Kasumi-1 (cell line): ENCODE measurements around the gene CHMP6.

Experiments
- DNase-seq, 2 experiments: peaks; one replicate each; lab custom pipeline; 2025; lab: John Stamatoyannopoulos, UW

CHMP6 gene

DNA sequence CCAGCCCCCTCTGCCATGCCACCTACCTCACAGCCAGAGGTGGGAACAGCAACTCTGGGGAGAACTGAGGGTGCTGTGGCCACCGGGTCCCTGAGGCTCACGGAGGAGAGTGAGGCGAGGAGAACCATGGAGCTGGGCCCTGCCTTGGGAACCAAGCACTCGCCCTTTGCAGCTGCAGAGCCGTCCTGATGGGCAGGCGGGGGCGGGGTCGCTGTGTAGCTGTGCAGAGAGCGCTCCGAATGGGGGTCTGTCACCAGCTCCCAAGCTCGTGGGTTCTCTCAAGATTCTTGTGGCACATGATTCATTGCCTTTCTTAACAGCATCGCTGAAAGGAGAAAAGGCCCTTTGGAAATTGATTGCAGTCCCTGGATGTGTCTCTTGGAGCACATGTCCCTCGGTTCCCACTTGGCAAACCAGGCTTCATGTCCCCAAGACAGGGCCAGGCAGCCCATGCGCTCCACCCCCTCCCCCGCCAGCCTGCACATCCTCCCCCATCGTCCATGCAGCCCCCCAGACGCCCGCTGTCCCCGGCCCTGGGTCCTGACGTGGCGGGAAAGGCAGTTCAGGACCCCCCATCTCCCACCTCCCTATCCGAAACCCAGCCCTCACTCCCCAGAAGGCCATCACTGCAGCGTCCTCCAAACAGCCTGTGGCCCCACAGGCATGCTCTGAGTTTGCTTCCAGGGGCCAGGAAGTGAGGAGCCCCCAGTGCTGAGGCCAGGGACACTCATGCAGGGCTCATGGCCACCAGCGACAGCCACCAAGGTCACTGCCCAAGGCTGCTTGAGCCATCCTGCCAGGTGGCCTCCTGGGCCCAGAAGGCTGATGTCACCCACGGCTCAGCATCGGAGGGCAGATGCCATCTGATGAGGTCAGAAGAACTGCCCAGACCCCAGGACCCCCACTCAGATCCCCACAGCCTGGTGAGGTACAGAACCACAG lies 20.6 kb upstream of the CHMP6 start:
- no peak for DNase-seq

DNA sequence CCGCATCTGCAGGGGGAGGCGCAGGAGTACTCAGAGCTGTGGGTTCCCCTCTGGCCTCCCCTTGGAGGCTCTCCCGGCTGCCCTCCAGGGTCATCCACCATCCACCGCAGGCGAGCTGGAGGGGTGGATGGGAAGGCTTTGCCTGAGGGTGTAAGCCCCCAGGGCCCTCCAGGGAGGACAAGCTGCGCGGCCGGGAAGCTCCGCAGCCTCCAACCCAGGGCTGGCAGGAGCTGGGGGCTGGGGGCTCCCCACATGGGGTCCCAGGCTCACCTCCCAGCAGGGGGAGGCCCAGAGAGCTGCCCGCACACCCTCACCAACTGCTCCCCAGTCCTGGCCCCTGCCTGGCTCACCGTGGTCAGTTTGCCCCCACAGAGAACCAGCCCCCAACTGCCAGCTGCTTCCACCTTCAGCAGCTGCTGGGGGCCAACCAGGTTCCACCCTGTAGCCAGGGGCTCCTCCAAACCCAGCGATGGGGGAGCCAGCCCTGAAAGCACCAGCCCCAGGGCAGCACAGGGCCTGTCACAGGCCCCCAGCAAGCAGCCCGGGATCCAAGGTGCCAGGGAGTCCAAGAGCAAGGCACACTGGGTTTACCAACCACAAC lies 19.8 kb upstream of the CHMP6 start:
- no peak for DNase-seq

DNA sequence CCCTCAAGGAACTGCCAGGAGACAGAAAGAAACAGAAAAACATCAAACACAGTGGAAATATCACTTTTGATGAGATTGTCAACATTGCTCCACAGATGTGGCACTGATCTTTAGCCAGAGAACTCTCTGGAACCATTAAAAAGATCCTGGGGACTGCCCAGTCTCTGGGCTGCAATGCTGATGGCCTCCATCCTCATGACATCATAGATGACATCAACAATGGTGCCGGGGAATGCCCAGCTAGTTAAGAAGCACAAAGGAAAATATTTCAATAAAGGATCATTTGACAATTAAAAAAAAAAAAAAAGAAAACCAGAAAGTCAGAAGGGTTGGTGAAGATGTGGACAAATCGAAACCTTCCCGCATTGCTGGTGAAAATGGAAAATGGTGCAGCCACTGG lies 14.9 kb upstream of the CHMP6 start:
- no peak for DNase-seq

GRCh38 chr17:80977172-80977571 lies 14.5 kb upstream of the CHMP6 start:
- no peak for DNase-seq

- no peak for DNase-seq
Measured at GRCh38 chr17:80978499-80979497, 12.8 kb upstream of the CHMP6 start.

DNA sequence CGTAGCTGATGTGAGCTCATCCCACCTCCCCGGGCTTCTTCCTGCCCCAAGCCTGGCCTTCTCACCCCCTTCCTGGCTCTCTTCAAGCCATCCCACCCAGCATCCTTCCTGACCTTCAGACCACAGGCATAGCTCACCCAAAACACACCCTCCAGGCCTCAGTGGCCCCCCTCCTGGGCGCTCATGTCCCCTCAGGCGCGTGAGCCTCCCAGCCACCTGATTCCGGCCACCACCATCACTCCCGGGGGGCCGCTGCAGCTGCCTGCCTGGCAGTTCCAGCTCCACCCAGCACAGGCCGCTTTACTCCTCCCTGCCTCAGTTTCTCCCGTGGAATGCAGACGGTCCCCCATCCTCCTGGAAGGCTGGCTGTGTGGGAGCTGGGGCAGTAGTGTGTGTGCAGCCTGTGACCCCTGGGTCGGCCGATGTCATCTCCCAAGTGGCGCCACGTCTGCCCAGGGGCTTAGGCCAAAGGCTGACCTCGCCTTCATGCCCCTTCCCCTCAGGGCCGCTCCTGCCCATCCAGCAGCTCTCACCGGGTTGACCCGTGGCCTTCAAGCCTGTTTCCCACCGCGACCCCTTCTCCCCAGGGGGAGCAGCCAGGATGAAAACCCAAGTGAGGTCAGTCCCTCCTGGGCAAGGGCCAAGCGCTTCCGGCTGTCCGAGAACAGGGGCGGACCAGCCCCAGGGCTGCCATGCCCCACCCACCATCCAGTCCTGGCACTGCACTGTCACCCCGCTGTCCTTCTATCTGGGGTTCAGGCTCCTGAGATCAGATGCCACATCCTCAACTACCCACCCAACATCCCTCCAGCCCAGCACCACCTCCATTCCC lies 11.9 kb upstream of the CHMP6 start:
- DNase-seq, result no peak

DNA sequence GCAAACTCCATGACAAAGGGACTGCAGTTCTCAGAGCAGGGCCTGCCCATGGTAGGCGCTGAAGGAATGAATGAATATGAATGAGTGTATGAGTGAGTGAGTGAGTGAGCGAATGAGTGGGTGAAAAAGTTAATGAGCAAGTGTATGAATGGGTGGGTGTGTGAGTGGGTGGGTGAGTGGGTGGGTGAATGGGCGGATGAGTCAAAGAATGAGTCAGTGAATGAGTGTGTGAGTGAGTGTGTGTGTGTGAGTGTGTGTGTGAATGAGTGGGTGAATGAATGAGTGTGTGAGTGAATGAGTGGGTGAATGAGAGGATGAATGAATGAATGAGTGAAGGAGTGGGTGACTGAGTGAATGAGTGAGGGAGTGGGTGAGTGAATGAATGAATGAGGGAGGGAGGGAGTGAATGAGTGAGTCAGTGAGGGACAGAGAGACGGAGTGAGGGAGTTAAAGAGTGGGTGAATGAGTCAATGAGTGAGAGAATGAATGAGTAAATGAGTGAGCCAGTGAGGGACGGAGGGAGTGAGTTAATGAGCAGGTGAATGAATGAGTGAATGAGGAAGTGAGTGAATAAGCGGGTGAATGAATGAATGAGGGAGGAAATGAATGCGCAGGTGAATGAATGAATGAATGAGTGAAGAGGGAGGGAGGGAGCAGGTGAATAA lies 11.1 kb upstream of the CHMP6 start:
- no peak for DNase-seq

GRCh38 chr17:80981062-80981902 lies 10.4 kb upstream of the CHMP6 start:
- DNase-seq, result peak in 1 of 2 experiments; percentile 25

GRCh38 chr17:80981929-80982425 lies 9.7 kb upstream of the CHMP6 start:
- no peak for DNase-seq

GRCh38 chr17:80982426-80982974 lies 9.1 kb upstream of the CHMP6 start:
- DNase-seq, result no peak

DNA sequence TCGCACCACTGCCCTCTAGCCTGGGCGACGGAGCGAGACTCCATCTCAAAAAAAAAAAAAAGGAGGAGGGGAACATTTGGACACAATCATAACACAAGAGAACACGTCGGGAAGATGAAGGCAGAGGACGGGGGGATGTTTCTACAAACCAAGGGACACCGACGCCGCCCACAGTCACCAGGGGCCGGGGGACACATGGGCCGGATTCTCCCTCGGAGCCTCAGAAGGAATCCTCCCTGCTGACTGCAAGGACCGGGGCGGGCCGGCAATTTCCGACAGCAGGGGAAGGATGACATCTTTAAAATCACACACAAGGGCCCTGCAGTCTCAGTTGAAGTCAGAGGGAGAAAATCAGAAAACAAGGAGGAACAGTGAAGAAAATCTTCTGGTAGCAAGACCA lies 8.1 kb upstream of the CHMP6 start:
- DNase-seq, result no peak

DNA sequence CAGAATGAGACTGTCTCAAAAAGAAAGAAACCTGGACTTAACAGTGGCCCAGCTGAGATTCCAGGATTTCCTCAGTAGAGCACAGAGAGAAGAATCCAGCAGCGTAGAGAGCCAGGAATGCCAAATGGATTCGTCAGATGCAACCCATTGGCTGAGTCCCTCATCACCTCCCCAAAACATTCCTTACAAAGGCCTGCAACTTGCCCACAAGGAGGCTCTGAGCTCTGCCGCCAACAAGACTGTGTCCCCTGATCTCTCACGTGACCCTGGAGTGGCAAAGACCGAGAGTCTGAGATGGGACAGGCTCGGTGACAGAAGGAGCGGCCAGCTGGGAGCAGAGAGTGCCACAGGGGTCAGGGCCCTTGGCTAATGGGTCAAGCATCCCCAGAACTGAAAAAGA lies 6.9 kb upstream of the CHMP6 start:
- DNase-seq, result no peak

- no peak for DNase-seq
Measured at GRCh38 chr17:80986046-80986445, 5.6 kb upstream of the CHMP6 start.

GRCh38 chr17:80986816-80987475 lies 4.7 kb upstream of the CHMP6 start:
- DNase-seq, result peak in 1 of 2 experiments; percentile 41

GRCh38 chr17:80987941-80988461 lies 3.6 kb upstream of the CHMP6 start:
- DNase-seq, result no peak

DNA sequence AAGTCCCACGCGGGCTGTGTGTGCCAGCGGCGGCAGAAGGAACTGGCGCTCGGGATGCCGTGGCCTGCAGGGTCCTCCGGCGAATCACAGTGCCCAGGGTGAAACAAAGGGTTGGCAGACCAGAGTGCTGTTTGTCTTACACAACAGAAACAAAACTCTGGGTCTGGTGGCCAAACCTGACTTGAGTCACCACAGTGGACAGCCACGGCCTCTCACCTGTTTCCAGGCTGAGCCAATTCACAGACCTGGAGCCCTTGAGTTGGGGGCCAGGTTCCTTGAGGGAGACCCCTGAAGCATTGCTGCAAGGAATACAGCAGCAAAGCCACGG lies 2.1 kb upstream of the CHMP6 start:
- no peak for DNase-seq

DNA sequence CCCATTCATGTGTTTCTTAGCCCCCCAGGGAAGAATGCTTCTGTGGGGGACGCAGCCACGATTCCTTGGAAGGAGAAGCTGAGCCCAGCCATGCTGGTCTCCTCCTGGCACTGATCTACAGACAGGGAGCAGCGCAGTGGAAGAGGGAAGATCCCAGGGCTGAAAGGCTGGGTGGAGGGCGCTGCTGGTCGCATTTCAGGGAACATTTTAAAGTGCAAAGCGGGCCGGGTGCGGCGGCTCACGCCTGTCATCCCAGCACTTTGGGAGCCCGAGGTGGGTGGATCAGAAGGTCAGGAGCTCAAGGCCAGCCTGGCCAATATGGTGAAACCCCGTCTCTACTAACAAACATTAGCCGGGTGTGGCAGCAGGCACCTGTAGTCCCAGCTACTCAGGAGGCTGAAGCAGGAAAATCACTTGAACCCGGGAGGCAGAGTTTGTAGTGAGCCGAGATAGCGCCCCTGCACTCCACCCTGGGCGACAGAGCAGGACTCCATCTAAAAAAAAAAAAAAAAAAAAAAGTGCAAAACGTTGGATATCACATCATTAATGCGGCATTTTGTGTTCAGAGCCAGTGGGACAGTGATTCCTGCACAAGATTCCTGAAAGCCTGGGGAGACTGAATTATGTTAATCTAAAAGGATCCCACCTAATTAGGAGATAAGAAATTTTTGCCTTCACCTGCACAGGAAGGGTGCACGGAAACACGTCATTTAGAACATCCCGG lies 558 bp upstream of the CHMP6 start:
- DNase-seq, result no peak
